Upper lobe of left lung (tissue), 4 donors: ENCODE measurements around the gene SMO.

Source experiments
- CTCF ChIP-seq, 6 experiments: fragments of 450-650 bp in 4 of 6; fragments of 200-600 bp in 2 of 6; sonication (generic) in 2 of 6; IDR thresholded peaks; one replicate each; pipeline ENCODE4 v1.5.1; 2016 to 2019; ENCODE audit warnings: antibody characterized with exemption in 6 of 6
- EP300 ChIP-seq, 4 donors: sonication (generic); formaldehyde crosslinking; IDR thresholded peaks; one replicate each; pipeline ENCODE4 v1.5.1; 2017; ENCODE audit warnings: antibody characterized with exemption in 4 of 4, control low read depth in 2 of 4
- POLR2A ChIP-seq, 4 donors: fragments of 450-650 bp; IDR thresholded peaks; one replicate each; pipeline ENCODE4 v1.5.1; 2016 to 2017; ENCODE audit warnings: antibody characterized with exemption in 4 of 4, mild to moderate bottlenecking in 2 of 4
- POLR2AphosphoS5 ChIP-seq, 2 donors: sonication (generic); formaldehyde crosslinking; IDR thresholded peaks; one replicate each; pipeline ENCODE4 v1.5.1; 2017; ENCODE audit warnings: antibody characterized with exemption in 2 of 2

- TF ChIP-seq POLR2A (IDR thresholded peaks at IDR 0.05) (no peak), CTCF (IDR thresholded peaks at IDR 0.05) (no peak), POLR2AphosphoS5 (IDR thresholded peaks at IDR 0.05) (no peak), EP300 (IDR thresholded peaks at IDR 0.05) (no peak)
Observed at GRCh38 chr7:129170441-129171021, 17.9 kb upstream of the SMO start.
